Calu3 (cell line): ENCODE data around the gene HYAL4. TPM values are rescaled to one million over a fixed set of nuclear protein-coding genes. Genes with fewer than 3 reads are reported as not detected.
"Not testable (repeated sequence)": the region's sequence is repeated elsewhere in the genome, so short reads cannot be mapped to it uniquely, and the experiment has no call there.

Source experiments
- BruUV-seq: library from RNA; stranded (reverse); fragments of 400-500 nt; replicated peaks from 2 replicates; lab custom pipeline; 2021; lab: Mats Ljungman, UMichigan
- CTCF ChIA-PET: fragments of 300-600 bp; sonication (Branson Sonifier 250); formaldehyde crosslinking; loops from one replicate; lab custom pipeline; 2022; ENCODE audit warnings: antibody characterized with exemption; lab: Charles Lee
- DNase-seq: peaks from one replicate; pipeline ENCODE4 v3.0.0; 2022
- H3K27ac Mint-ChIP-seq: one replicate; pipeline ENCODE4 v1.8.0; 2022; ENCODE audit warnings: mixed read lengths; ENCODE audit not compliant: unreplicated experiment
- H3K27me3 Mint-ChIP-seq: one replicate; pipeline ENCODE4 v1.8.0; 2022; ENCODE audit warnings: mixed read lengths; ENCODE audit not compliant: unreplicated experiment
- H3K36me3 Mint-ChIP-seq: one replicate; pipeline ENCODE4 v1.8.0; 2022; ENCODE audit warnings: mild to moderate bottlenecking, moderate library complexity, mixed read lengths; ENCODE audit not compliant: insufficient read depth, unreplicated experiment
- H3K4me1 Mint-ChIP-seq: one replicate; pipeline ENCODE4 v1.8.0; 2022; ENCODE audit warnings: mild to moderate bottlenecking, low read depth, mixed read lengths; ENCODE audit not compliant: unreplicated experiment
- H3K4me3 Mint-ChIP-seq: one replicate; pipeline ENCODE4 v1.8.0; 2022; ENCODE audit warnings: mild to moderate bottlenecking, low read depth, moderate library complexity, mixed read lengths; ENCODE audit not compliant: unreplicated experiment
- H3K9me3 Mint-ChIP-seq: one replicate; pipeline ENCODE4 v1.8.0; 2022; ENCODE audit warnings: low read depth, mixed read lengths; ENCODE audit not compliant: unreplicated experiment
- CTCF ChIP-seq: fragments of 200-600 bp; IDR thresholded peaks from one replicate; pipeline ENCODE4 v1.8.0; 2022; ENCODE audit warnings: antibody characterized with exemption; ENCODE audit not compliant: unreplicated experiment
- intact Hi-C: fragments of 100-400 bp; cut with micrococcal nuclease; formaldehyde crosslinking; loops from one replicate; pipeline ENCODE4 v1.10.0; 2022; ENCODE audit not compliant: unreplicated experiment
- total RNA-seq: library from RNA; stranded (reverse); gene quantifications from 2 replicates; pipeline ENCODE4 v1.2.3, GENCODE V29; 2022

HYAL4 gene
- total RNA-seq, 1 experiment from 2014 or later, result not detected

GRCh38 chr7:123811056-123811455 lies 33.9 kb upstream of the HYAL4 start:
- CTCF ChIA-PET, result no interaction called here
- H3K27ac Mint-ChIP-seq, result no peak overlapping the region
- no peak for TF ChIP-seq CTCF
- H3K27me3 Mint-ChIP-seq, result no peaks in the 10 kb centered on the region
- peaks cover 5% of the 10 kb centered on the region for H3K9me3 Mint-ChIP-seq
- H3K4me1 Mint-ChIP-seq, result no peaks in the 10 kb centered on the region
- no TSS peak for BruUV-seq
- no peak for DNase-seq
- intact Hi-C loops, result no loop called here
- no peaks in the 10 kb centered on the region for H3K36me3 Mint-ChIP-seq
- no peak overlapping the region for H3K4me3 Mint-ChIP-seq

GRCh38 chr7:123816916-123817315 lies 28.1 kb upstream of the HYAL4 start:
- no peak overlapping the region for H3K4me3 Mint-ChIP-seq
- no peaks in the 10 kb centered on the region for H3K27me3 Mint-ChIP-seq
- BruUV-seq, result no TSS peak
- no peak overlapping the region for H3K27ac Mint-ChIP-seq
- intact Hi-C loops, result no loop called here
- peaks cover 11% of the 10 kb centered on the region for H3K4me1 Mint-ChIP-seq
- H3K36me3 Mint-ChIP-seq, result no peaks in the 10 kb centered on the region
- H3K9me3 Mint-ChIP-seq, result no peaks in the 10 kb centered on the region
- CTCF ChIA-PET, result no interaction called here
- TF ChIP-seq CTCF, result no peak
- DNase-seq, result no peak

GRCh38 chr7:123819001-123819400 lies 26.0 kb upstream of the HYAL4 start:
- no TSS peak for BruUV-seq
- intact Hi-C loops, result no loop called here
- CTCF ChIA-PET, result no interaction called here
- H3K4me1 Mint-ChIP-seq, result peaks cover 11% of the 10 kb centered on the region
- DNase-seq, result no peak
- no peak for TF ChIP-seq CTCF
- H3K36me3 Mint-ChIP-seq, result no peaks in the 10 kb centered on the region
- no peak overlapping the region for H3K27ac Mint-ChIP-seq
- H3K9me3 Mint-ChIP-seq, result no peaks in the 10 kb centered on the region
- H3K27me3 Mint-ChIP-seq, result no peaks in the 10 kb centered on the region
- H3K4me3 Mint-ChIP-seq, result no peak overlapping the region

- CTCF ChIA-PET, result interaction anchor here (0.5 to 0.9 kb wide), 2 partner anchors 159 to 211 kb away, joined by 3 read pairs; no protein-coding TSS in a partner anchor
These were observed 25.2 kb upstream of the HYAL4 start for GRCh38 chr7:123819795-123820194.

GRCh38 chr7:123820864-123821263 lies 24.1 kb upstream of the HYAL4 start:
- no TSS peak for BruUV-seq
- H3K36me3 Mint-ChIP-seq, result no peaks in the 10 kb centered on the region
- no peaks in the 10 kb centered on the region for H3K9me3 Mint-ChIP-seq
- TF ChIP-seq CTCF, result no peak
- H3K27ac Mint-ChIP-seq, result no peak overlapping the region
- no peak for DNase-seq
- intact Hi-C loops, result no loop called here
- H3K4me3 Mint-ChIP-seq, result no peak overlapping the region
- CTCF ChIA-PET, result no interaction called here
- peaks cover 21% of the 10 kb centered on the region for H3K4me1 Mint-ChIP-seq
- H3K27me3 Mint-ChIP-seq, result no peaks in the 10 kb centered on the region

More at GRCh38 chr7:123819795-123820194, 25.2 kb upstream of the HYAL4 start:
- intact Hi-C loops, H3K4me3 Mint-ChIP-seq, H3K9me3 Mint-ChIP-seq, BruUV-seq, H3K27me3 Mint-ChIP-seq, H3K36me3 Mint-ChIP-seq, H3K27ac Mint-ChIP-seq: not testable (repeated sequence)
- peak; percentile 27 for DNase-seq
- H3K4me1 Mint-ChIP-seq, result peaks cover 17% of the 10 kb centered on the region
